Measurements from ENCODE around the gene SLMAP. TPM values are rescaled to one million over a fixed set of nuclear protein-coding genes. Genes with fewer than 3 reads are reported as not detected.

The SLMAP gene
- total and polyA plus RNA-seq, 2 of the 4 experiments (the other 2 are of a cell fraction) = 15.5 to 26.5 TPM

DNA sequence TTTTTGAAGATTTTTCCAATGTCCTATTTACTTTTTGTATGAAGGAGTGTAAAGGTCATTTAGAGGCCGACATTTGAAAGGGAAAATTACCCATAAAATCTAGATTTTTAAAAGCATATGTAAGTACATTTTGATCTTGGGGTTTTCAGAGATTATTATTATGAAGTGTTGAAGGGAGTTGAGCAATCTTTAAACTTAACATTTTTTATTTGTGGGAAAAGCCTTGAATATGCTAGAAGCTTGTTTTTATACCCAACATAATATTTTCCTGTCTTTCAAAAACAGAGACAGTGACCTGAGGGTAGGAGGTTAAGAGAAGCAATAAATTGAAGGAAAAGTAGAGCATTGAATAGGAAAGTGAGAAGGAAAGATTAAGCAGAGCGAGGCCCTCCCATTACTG is 85.7 kb downstream of the SLMAP start:
- POLR2A ChIA-PET (ENCODE audit: unreplicated experiment) = interaction anchor here (0.6 kb wide), 1 partner anchor 143 kb away, joined by 3 read pairs; no protein-coding TSS in a partner anchor
- H4K8ac ChIP-seq (ENCODE audit: low read depth in 2 of 2, low read length in 2 of 2) = no peak overlapping the region
- H4K91ac ChIP-seq (ENCODE audit: insufficient read depth, low read depth, low read length) = no peak overlapping the region
- peaks cover 2% of the 10 kb centered on the region; the same call in 1 of the 2 replicates for H3K4me1 ChIP-seq (ENCODE audit: control insufficient read depth, insufficient read depth, low read length)
- H4K20me1 ChIP-seq (ENCODE audit: insufficient read depth, low read length) = peaks cover 4% of the 10 kb centered on the region
- H3K9me3 ChIP-seq (ENCODE audit: control insufficient read depth, insufficient read depth, low read length) = no peaks in the 10 kb centered on the region
- no peak overlapping the region for H2AK5ac ChIP-seq (ENCODE audit: low read depth, low read length)
- CTCF ChIA-PET = interaction anchor here (1.4 kb wide), 1 partner anchor 16 kb away, joined by 3 read pairs; no protein-coding TSS in a partner anchor
- no peak overlapping the region for H2BK120ac ChIP-seq (ENCODE audit: low read depth, low read length)
- intact Hi-C loops (cut with micrococcal nuclease) = no loop called here
- no peak overlapping the region for H2BK5ac ChIP-seq (ENCODE audit: low read depth, low read length, poor library complexity, severe bottlenecking)
- H2BK15ac ChIP-seq (ENCODE audit: low read depth, low read length) = no peak overlapping the region
- H3K4me3 ChIP-seq (ENCODE audit: insufficient read depth, low read depth, low read length) = no peak overlapping the region
- no peak overlapping the region for H2AK9ac ChIP-seq (replicated peaks; ENCODE audit: low read depth, low read length, poor library complexity)
- no peaks in the 10 kb centered on the region for H3K9me1 ChIP-seq (ENCODE audit: insufficient read depth, low read length)
- no CpG with 5 or more reads among the region's 2 CpGs for WGBS, 2 experiments (ENCODE audit: extremely low coverage in 2 of 2, insufficient read length in 1 of 2)
- no peak overlapping the region for H3K56ac ChIP-seq (ENCODE audit: extremely low read depth, insufficient read depth, low read length)
- ATAC-seq (ENCODE audit: low read depth) (no peak), DNase-seq (no peak)
- TF ChIP-seq, protein P1, sequence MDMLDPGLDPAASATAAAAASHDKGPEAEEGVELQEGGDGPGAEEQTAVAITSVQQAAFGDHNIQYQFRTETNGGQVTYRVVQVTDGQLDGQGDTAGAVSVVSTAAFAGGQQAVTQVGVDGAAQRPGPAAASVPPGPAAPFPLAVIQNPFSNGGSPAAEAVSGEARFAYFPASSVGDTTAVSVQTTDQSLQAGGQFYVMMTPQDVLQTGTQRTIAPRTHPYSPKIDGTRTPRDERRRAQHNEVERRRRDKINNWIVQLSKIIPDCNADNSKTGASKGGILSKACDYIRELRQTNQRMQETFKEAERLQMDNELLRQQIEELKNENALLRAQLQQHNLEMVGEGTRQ (IDR thresholded peaks at IDR 0.05; ENCODE audit: low read depth, low read length) = no peak
- TF ChIP-seq CEBPB (IDR thresholded peaks at IDR 0.05; ENCODE audit: low read depth, low read length) (no peak), RFX5 (IDR thresholded peaks at IDR 0.05; ENCODE audit: low read depth, low read length) (no peak), FOS (IDR thresholded peaks at IDR 0.05; ENCODE audit: low read depth, low read length) (no peak), MXI1 (IDR thresholded peaks at IDR 0.05; ENCODE audit: borderline replicate concordance, low read depth, low read length) (no peak), CHD1 (IDR thresholded peaks at IDR 0.05; ENCODE audit: low read depth, low read length) (no peak), SMC3 (IDR thresholded peaks at IDR 0.05; ENCODE audit: low read depth, low read length) (no peak), RAD21 (IDR thresholded peaks at IDR 0.05; ENCODE audit: low read length) (no peak), RCOR1 (IDR thresholded peaks at IDR 0.05; ENCODE audit: insufficient replicate concordance, low read length) (no peak)
- TF ChIP-seq, protein P2, sequence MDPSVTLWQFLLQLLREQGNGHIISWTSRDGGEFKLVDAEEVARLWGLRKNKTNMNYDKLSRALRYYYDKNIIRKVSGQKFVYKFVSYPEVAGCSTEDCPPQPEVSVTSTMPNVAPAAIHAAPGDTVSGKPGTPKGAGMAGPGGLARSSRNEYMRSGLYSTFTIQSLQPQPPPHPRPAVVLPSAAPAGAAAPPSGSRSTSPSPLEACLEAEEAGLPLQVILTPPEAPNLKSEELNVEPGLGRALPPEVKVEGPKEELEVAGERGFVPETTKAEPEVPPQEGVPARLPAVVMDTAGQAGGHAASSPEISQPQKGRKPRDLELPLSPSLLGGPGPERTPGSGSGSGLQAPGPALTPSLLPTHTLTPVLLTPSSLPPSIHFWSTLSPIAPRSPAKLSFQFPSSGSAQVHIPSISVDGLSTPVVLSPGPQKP (IDR thresholded peaks at IDR 0.05; ENCODE audit: borderline replicate concordance, low read depth, low read length) = no peak
- H3K27ac ChIP-seq (ENCODE audit: insufficient read depth, low read length) = no peak overlapping the region
- no peak overlapping the region for H2BK20ac ChIP-seq (ENCODE audit: low read depth, low read length)
- no peak overlapping the region for H3K14ac ChIP-seq (replicated peaks; ENCODE audit: low read depth, low read length)
- H3K27me3 ChIP-seq (ENCODE audit: control insufficient read depth, insufficient read depth, low read length) = no peaks in the 10 kb centered on the region
- H3K9ac ChIP-seq (ENCODE audit: low read depth, low read length) = no peak overlapping the region
- no TSS peak for BruUV-seq (replicated peaks)
- H3K4me2 ChIP-seq (ENCODE audit: low read depth, low read length) = no peak overlapping the region; the same call in 1 of the 2 replicates
- peaks cover 9 to 28% of the 10 kb centered on the region in 2 experiments for H3K79me1 ChIP-seq (ENCODE audit: low read depth in 1 of 2, low read length in 2 of 2)
- no peak overlapping the region for H4K5ac ChIP-seq (ENCODE audit: low read depth, low read length)
- no peak overlapping the region for H2AFZ ChIP-seq (replicated peaks; ENCODE audit: low read length, poor library complexity)
- no peak overlapping the region for H3K23ac ChIP-seq (ENCODE audit: low read depth, low read length)
- H3K4ac ChIP-seq (ENCODE audit: low read depth, low read length) = no peak overlapping the region
- in situ Hi-C loops (cut with MboI; ENCODE audit: low sequenced_read_pairs) = no loop called here
- H3K36me3 ChIP-seq (ENCODE audit: control insufficient read depth, insufficient read depth, low read length) = no peaks in the 10 kb centered on the region
- dilution Hi-C loops (cut with HindIII; ENCODE audit: low sequenced_read_pairs, unreplicated experiment) = no loop called here
- H3K18ac ChIP-seq (ENCODE audit: low read depth, low read length) = no peak overlapping the region
